ENCODE measurements around the gene BMPR1B. TPM values are rescaled to one million over a fixed set of nuclear protein-coding genes. Genes with fewer than 3 reads are reported as not detected.
A peak's percentile ranks its signal among the peaks of the same experiment; 100 is the strongest.

BMPR1B gene
- total and polyA plus RNA-seq, 2 of the 8 experiments (the other 6 are each of a cell fraction or from before 2014, with no cell fraction given): 0.14 to 1.1 TPM

GRCh38 chr4:95017305-95018064 lies 259.7 kb downstream of the BMPR1B start:
- Histone ChIP-seq H2BK120ac (replicated peaks; ENCODE audit: low read depth, low read length) (no peak overlapping the region), H3K4ac (replicated peaks; ENCODE audit: insufficient read length, low read depth, low read length) (no peak overlapping the region), H3K79me1 (ENCODE audit: low read depth, low read length) (no peaks in the 10 kb centered on the region), H4K5ac (ENCODE audit: insufficient read length, low read depth, low read length) (no peak overlapping the region), H3K4me3 (ENCODE audit: extremely low read depth in 1 of 4, insufficient read depth in 2 of 4, low read depth in 3 of 4, low read length in 4 of 4) (no peak overlapping the region), H3K23me2 (ENCODE audit: low read depth, low read length) (no peaks in the 10 kb centered on the region), H2AFZ (ENCODE audit: low read length) (no peak overlapping the region; the same call in 1 of the 2 replicates), H3K18ac (ENCODE audit: extremely low read depth, low read length) (no peak overlapping the region), H2BK5ac (ENCODE audit: low read depth, low read length) (no peak overlapping the region), H4K91ac (replicated peaks; ENCODE audit: insufficient read length, low read length) (no peak overlapping the region), H2AK5ac (ENCODE audit: low read depth, low read length) (no peak overlapping the region), H3K23ac (ENCODE audit: insufficient read length) (no peak overlapping the region), H2BK20ac (ENCODE audit: low read length) (no peak overlapping the region), H3K4me2 (ENCODE audit: insufficient read depth in 1 of 2, low read depth in 2 of 2, low read length in 2 of 2) (no peak overlapping the region), H3K27me3 (replicated peaks in 1 of 4; ENCODE audit: control insufficient read depth in 3 of 4, extremely low read depth in 1 of 4, insufficient read depth in 3 of 4, low read length in 3 of 4) (no peaks in the 10 kb centered on the region), H4K20me1 (replicated peaks in 1 of 2; ENCODE audit: control insufficient read depth in 1 of 2, insufficient read depth in 2 of 2, low read length in 2 of 2) (no peaks in the 10 kb centered on the region), H2BK12ac (ENCODE audit: low read depth, low read length) (no peak overlapping the region), H3K79me2 (ENCODE audit: control insufficient read depth in 1 of 2, insufficient read depth in 2 of 2, low read length in 2 of 2) (no peaks in the 10 kb centered on the region), H3K56ac (replicated peaks; ENCODE audit: insufficient read length, low read depth, low read length) (no peak overlapping the region), H3K9me3 (ENCODE audit: insufficient read depth in 2 of 2, low read depth in 1 of 2, low read length in 1 of 2) (no peaks in the 10 kb centered on the region), H3K9ac (replicated peaks in 1 of 4; ENCODE audit: extremely low read depth in 1 of 4, low read depth in 3 of 4, low read length in 3 of 4) (0 out of 7 replicates have a peak overlapping the region, but pooled peaks of 1 of the 4 experiments have one; percentile 10), H3K4me1 (replicated peaks in 1 of 4; ENCODE audit: control insufficient read depth in 3 of 4, insufficient read depth in 4 of 4, low read length in 3 of 4) (no peaks in the 10 kb centered on the region), H3K27ac (ENCODE audit: low read depth, low read length) (no peak overlapping the region), H3K36me3 (ENCODE audit: control insufficient read depth in 2 of 4, insufficient read depth in 4 of 4, low read length in 3 of 4) (no peaks in the 10 kb centered on the region), H4K8ac (ENCODE audit: extremely low read depth, insufficient read depth, low read length) (no peak overlapping the region), H3K14ac (ENCODE audit: insufficient read length) (no peak overlapping the region), H2BK15ac (ENCODE audit: low read length) (no peak overlapping the region)
- CTCF ChIA-PET (ENCODE audit: partially characterized antibody): no interaction called here
- POLR2A ChIA-PET (ENCODE audit: partially characterized antibody): no interaction called here
- no peak for DNase-seq (ENCODE audit: low read depth in 1 of 2, low spot score in 2 of 2)
- FAIRE-seq: no peak
- 89% methylated on average over 3 of the region's 3 CpGs; no CpG with 5 or more reads in 1 of the 2 experiments for WGBS, 2 experiments (ENCODE audit: extremely low coverage in 1 of 2, insufficient coverage in 1 of 2, insufficient read length in 1 of 2, insufficient replicate concordance in 2 of 2, low coverage in 1 of 2, low lambda C conversion rate in 2 of 2, missing lambda C conversion rate in 1 of 2)
- no peak for TF ChIP-seq ATF3 (IDR thresholded peaks at IDR 0.05; ENCODE audit: insufficient read depth, low read depth, low read length)
- no peak for TF ChIP-seq MAFK (IDR thresholded peaks at IDR 0.05; ENCODE audit: low read depth, low read length)
- no peak for TF ChIP-seq CEBPB (IDR thresholded peaks at IDR 0.05; ENCODE audit: low read depth, low read length)
- no peak for TF ChIP-seq MAX (IDR thresholded peaks at IDR 0.05)
- TF ChIP-seq EZH2 (IDR thresholded peaks at IDR 0.05; ENCODE audit: low read depth, low read length, severe bottlenecking): no peak
- TF ChIP-seq CHD1 (IDR thresholded peaks at IDR 0.05; ENCODE audit: low read depth, low read length): no peak
- no peak for TF ChIP-seq POU5F1 (IDR thresholded peaks at IDR 0.05; ENCODE audit: low read depth, low read length)
- TF ChIP-seq ATF2 (IDR thresholded peaks at IDR 0.05; ENCODE audit: low read length): no peak
- no peak for TF ChIP-seq TEAD4 (IDR thresholded peaks at IDR 0.05; ENCODE audit: low read depth, low read length)
- no peak for TF ChIP-seq RXRA (IDR thresholded peaks at IDR 0.05; ENCODE audit: insufficient read depth, low read depth, low read length)
- TF ChIP-seq SIX5 (IDR thresholded peaks at IDR 0.05; ENCODE audit: low read depth, low read length): no peak

Measured in H1 (cell line).